Ishikawa (cell line): ENCODE measurements around the gene PRSS12.

ENCODE experiments used
- CEBPB ChIP-seq: IDR thresholded peaks from 2 replicates; pipeline ENCODE4 v1.6.1; 2012
- CREB1 ChIP-seq: IDR thresholded peaks from 2 replicates; pipeline ENCODE4 v1.6.1; 2012; ENCODE audit warnings: low read depth
- EP300 ChIP-seq: IDR thresholded peaks from 2 replicates; pipeline ENCODE4 v1.6.1; 2012; ENCODE audit warnings: borderline replicate concordance
- RAD21 ChIP-seq: IDR thresholded peaks from 2 replicates; pipeline ENCODE4 v1.6.1; 2012; ENCODE audit warnings: low read depth
- TCF12 ChIP-seq: IDR thresholded peaks from 2 replicates; pipeline ENCODE4 v1.6.1; 2012; ENCODE audit warnings: low read depth
- TEAD4 ChIP-seq: IDR thresholded peaks from 2 replicates; pipeline ENCODE4 v1.6.1; 2012
- ZBTB7A ChIP-seq: IDR thresholded peaks from 2 replicates; pipeline ENCODE4 v1.6.1; 2012; ENCODE audit warnings: low read depth
- TF ChIP-seq, protein P1 (sequence below): IDR thresholded peaks from 2 replicates; pipeline ENCODE4 v1.6.1; 2012
- TF ChIP-seq, protein P2 (sequence below): IDR thresholded peaks from 2 replicates; pipeline ENCODE4 v1.6.1; 2012

DNA sequence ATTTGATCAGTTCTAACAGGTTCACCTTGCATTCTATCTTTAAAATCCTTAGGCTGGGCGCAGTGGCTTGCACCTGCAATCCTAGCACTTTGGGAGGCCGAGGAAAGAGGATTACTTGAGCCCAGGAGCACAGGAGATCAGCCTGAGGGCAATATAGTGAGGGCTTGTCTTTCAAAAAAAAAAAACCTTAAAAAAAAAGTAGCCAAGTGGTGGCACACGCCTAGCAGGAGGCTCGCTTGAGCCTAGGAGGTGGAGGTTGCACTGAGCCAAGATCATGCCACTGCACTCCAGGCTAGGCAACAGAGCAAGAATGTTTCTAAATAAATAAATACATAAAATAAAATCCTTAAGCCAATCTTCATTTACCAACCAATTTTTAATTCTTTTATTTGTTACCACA is 75.6 kb downstream of the PRSS12 start:
- no peak for TF ChIP-seq RAD21
- TF ChIP-seq, protein P1, sequence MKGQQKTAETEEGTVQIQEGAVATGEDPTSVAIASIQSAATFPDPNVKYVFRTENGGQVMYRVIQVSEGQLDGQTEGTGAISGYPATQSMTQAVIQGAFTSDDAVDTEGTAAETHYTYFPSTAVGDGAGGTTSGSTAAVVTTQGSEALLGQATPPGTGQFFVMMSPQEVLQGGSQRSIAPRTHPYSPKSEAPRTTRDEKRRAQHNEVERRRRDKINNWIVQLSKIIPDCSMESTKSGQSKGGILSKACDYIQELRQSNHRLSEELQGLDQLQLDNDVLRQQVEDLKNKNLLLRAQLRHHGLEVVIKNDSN = no peak
- no peak for TF ChIP-seq ZBTB7A
- TF ChIP-seq, protein P2, sequence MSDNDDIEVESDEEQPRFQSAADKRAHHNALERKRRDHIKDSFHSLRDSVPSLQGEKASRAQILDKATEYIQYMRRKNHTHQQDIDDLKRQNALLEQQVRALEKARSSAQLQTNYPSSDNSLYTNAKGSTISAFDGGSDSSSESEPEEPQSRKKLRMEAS = no peak
- no peak for TF ChIP-seq CREB1
- no peak for TF ChIP-seq EP300
- no peak for TF ChIP-seq CEBPB
- no peak for TF ChIP-seq TEAD4
- TF ChIP-seq TCF12 = no peak
